Keratinocyte (primary cell): Measurements from ENCODE around the gene TMOD3. TPM values are rescaled to one million over a fixed set of nuclear protein-coding genes. Genes with fewer than 3 reads are reported as not detected.

Source experiments
- DNase-seq: peaks from one replicate; pipeline ENCODE4 v3.0.0-alpha.2; 2011; ENCODE audit warnings: low read depth, missing footprints, low spot score
- FAIRE-seq: peaks from 2 replicates; lab custom pipeline; 2011; peaks lifted over from hg19 to GRCh38; lab: Jason Lieb, UNC
- H2AFZ ChIP-seq: 2 replicates; pipeline ENCODE4 v1.6.0; 2012; ENCODE audit warnings: low read length, control low read depth, inconsistent platforms; ENCODE audit not compliant: control insufficient read depth
- H3K27ac ChIP-seq: 2 replicates; pipeline ENCODE4 v1.5.1; 2011; ENCODE audit warnings: low read length; ENCODE audit not compliant: control insufficient read depth, insufficient read depth
- H3K27me3 ChIP-seq: 3 replicates; pipeline ENCODE4 v1.6.0; 2011; ENCODE audit warnings: low read length; ENCODE audit not compliant: control insufficient read depth, insufficient read depth; ENCODE audit errors: extremely low read depth
- H3K36me3 ChIP-seq, 2 experiments: 2 replicates in 1 of 2; 3 replicates in 1 of 2; pipeline ENCODE4 v1.5.1; 2011; ENCODE audit warnings: low read length in 2 of 2, mild to moderate bottlenecking in 1 of 2; ENCODE audit not compliant: control insufficient read depth in 2 of 2, insufficient read depth in 2 of 2; ENCODE audit errors: extremely low read depth in 1 of 2
- H3K4me1 ChIP-seq: 3 replicates; pipeline ENCODE4 v1.5.1; 2011; ENCODE audit warnings: low read length; ENCODE audit not compliant: control insufficient read depth, insufficient read depth; ENCODE audit errors: extremely low read depth
- H3K4me2 ChIP-seq: 3 replicates; pipeline ENCODE4 v1.6.0; 2011; ENCODE audit warnings: low read depth, low read length; ENCODE audit not compliant: control insufficient read depth, insufficient read depth; ENCODE audit errors: extremely low read depth
- H3K4me3 ChIP-seq, 3 experiments: fragments of 200-600 bp in 1 of 3; sonication (generic) in 1 of 3; 2 replicates in 2 of 3; 3 replicates in 1 of 3; pipeline ENCODE4 v1.5.1; 2011 to 2016; ENCODE audit warnings: low read length in 3 of 3, mild to moderate bottlenecking in 3 of 3, control low read depth in 2 of 3, inconsistent platforms in 1 of 3, low read depth in 1 of 3, mixed read lengths in 1 of 3, mixed run types in 1 of 3, moderate library complexity in 1 of 3; ENCODE audit not compliant: control insufficient read depth in 2 of 3, insufficient read depth in 2 of 3; ENCODE audit errors: extremely low read depth in 1 of 3
- H3K79me2 ChIP-seq: 2 replicates; pipeline ENCODE4 v1.6.0; 2012; ENCODE audit warnings: low read length; ENCODE audit not compliant: control insufficient read depth, insufficient read depth
- H3K9ac ChIP-seq: 3 replicates; pipeline ENCODE4 v1.6.0; 2011; ENCODE audit warnings: low read length; ENCODE audit not compliant: control insufficient read depth, insufficient read depth; ENCODE audit errors: extremely low read depth
- H3K9me1 ChIP-seq: 3 replicates; pipeline ENCODE4 v1.6.0; 2011; ENCODE audit warnings: low read length; ENCODE audit not compliant: control insufficient read depth, insufficient read depth; ENCODE audit errors: extremely low read depth
- H3K9me3 ChIP-seq: 2 replicates; pipeline ENCODE4 v1.5.1; 2012; ENCODE audit warnings: low read depth, low read length; ENCODE audit not compliant: control insufficient read depth
- H4K20me1 ChIP-seq: 3 replicates; pipeline ENCODE4 v1.6.0; 2011; ENCODE audit warnings: low read length; ENCODE audit not compliant: control insufficient read depth, insufficient read depth; ENCODE audit errors: extremely low read depth
- EZH2 ChIP-seq: IDR thresholded peaks from one replicate; pipeline ENCODE4 v1.6.1; 2012; ENCODE audit warnings: inconsistent platforms, mild to moderate bottlenecking, low read length, moderate library complexity
- dilution Hi-C: fragments of 300-500 bp; cut with MboI; formaldehyde crosslinking; loops from one replicate; pipeline ENCODE4 v1.7.0; 2020; ENCODE audit warnings: low sequenced_read_pairs; ENCODE audit not compliant: extremely low pct_ligation_motif_present
- polyA plus RNA-seq, 5 experiments: library from polyadenylated mRNA; depleted of rRNA in 3 of 5; stranded (reverse) in 3 of 5; stranded (forward) in 1 of 5; unstranded in 1 of 5; fragments of >200 nt; gene quantifications; 1 replicate in 1 of 5; 2 replicates in 3 of 5; 3 replicates in 1 of 5; pipeline versions ENCODE4 v1.2.1 to v1.2.3, GENCODE V29; 2011 to 2012; ENCODE audit warnings: missing spikeins in 2 of 5, low read depth in 1 of 5, low replicate concordance in 1 of 5
- TF ChIP-seq, protein P1 (sequence below), 3 experiments: IDR thresholded peaks in 1 of 3; conservative IDR thresholded peaks in 1 of 3; optimal IDR thresholded peaks in 1 of 3; 2 replicates in 2 of 3; 3 replicates in 1 of 3; pipeline versions ENCODE3 to v1.5.1; 2011; ENCODE audit warnings: low read length in 3 of 3, mild to moderate bottlenecking in 3 of 3, moderate library complexity in 2 of 3, control low read depth in 1 of 3, inconsistent platforms in 1 of 3; ENCODE audit not compliant: insufficient read depth in 2 of 3; ENCODE audit errors: extremely low read depth in 1 of 3

TMOD3 gene
- polyA plus RNA-seq, 1 donor (not counting 4 experiments of a cell fraction or from before 2014, with no cell fraction given), result 100 TPM

DNA sequence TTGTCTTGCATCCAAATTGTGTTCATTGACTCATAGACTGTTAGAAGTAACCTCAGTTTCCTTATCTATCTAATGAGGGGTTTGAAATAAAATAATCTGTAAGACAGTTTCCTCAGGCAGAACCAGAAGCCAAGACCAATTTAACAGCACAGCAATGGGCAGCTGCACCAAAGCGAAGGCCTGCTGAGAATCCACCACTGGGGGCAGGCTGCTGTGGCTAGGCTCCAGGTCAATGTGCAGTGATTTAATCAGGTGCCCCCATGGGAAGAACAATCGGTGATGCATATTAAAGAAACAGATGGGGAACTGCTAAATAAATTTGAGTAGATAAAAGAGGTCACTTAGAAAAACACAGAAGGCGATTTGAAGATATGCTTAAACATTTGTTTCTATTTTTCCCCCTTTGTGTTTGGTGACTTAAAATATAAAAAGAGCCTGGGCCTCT lies 28.0 kb upstream of the TMOD3 start:
- FAIRE-seq, result no peak
- no peak overlapping the region for H3K4me2 ChIP-seq
- peaks cover 0 to 2% of the 10 kb centered on the region in 2 experiments for H3K36me3 ChIP-seq
- no peaks in the 10 kb centered on the region for H3K9me1 ChIP-seq
- no peaks in the 10 kb centered on the region for H3K9me3 ChIP-seq
- dilution Hi-C loops, result no loop called here
- H2AFZ ChIP-seq, result no peak overlapping the region
- TF ChIP-seq, protein P1, sequence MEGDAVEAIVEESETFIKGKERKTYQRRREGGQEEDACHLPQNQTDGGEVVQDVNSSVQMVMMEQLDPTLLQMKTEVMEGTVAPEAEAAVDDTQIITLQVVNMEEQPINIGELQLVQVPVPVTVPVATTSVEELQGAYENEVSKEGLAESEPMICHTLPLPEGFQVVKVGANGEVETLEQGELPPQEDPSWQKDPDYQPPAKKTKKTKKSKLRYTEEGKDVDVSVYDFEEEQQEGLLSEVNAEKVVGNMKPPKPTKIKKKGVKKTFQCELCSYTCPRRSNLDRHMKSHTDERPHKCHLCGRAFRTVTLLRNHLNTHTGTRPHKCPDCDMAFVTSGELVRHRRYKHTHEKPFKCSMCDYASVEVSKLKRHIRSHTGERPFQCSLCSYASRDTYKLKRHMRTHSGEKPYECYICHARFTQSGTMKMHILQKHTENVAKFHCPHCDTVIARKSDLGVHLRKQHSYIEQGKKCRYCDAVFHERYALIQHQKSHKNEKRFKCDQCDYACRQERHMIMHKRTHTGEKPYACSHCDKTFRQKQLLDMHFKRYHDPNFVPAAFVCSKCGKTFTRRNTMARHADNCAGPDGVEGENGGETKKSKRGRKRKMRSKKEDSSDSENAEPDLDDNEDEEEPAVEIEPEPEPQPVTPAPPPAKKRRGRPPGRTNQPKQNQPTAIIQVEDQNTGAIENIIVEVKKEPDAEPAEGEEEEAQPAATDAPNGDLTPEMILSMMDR (optimal IDR thresholded peaks at IDR 0.05 in 1 of 3, IDR thresholded peaks at IDR 0.05 in 1 of 3, conservative IDR thresholded peaks at IDR 0.05 in 1 of 3; ENCODE audit: extremely low read depth in 1 of 3, insufficient read depth in 2 of 3, low read length in 3 of 3), result peak; percentile 61 to 66 (median 66)
- no peak for TF ChIP-seq EZH2
- H3K79me2 ChIP-seq, result no peaks in the 10 kb centered on the region
- DNase-seq, result no peak
- H3K4me3 ChIP-seq, result no peak overlapping the region
- no peaks in the 10 kb centered on the region for H4K20me1 ChIP-seq
- peaks cover 2% of the 10 kb centered on the region for H3K4me1 ChIP-seq
- H3K9ac ChIP-seq, result no peak overlapping the region
- no peaks in the 10 kb centered on the region for H3K27me3 ChIP-seq
- H3K27ac ChIP-seq, result no peak overlapping the region

- no peak for FAIRE-seq
- no peak overlapping the region for H3K9ac ChIP-seq
- no peaks in the 10 kb centered on the region for H3K9me1 ChIP-seq
- H3K36me3 ChIP-seq, result peaks cover 0 to 2% of the 10 kb centered on the region in 2 experiments
- TF ChIP-seq, protein P1 (optimal IDR thresholded peaks at IDR 0.05 in 1 of 3, IDR thresholded peaks at IDR 0.05 in 1 of 3, conservative IDR thresholded peaks at IDR 0.05 in 1 of 3; ENCODE audit: extremely low read depth in 1 of 3, insufficient read depth in 2 of 3, low read length in 3 of 3), result no peak
- no peak for TF ChIP-seq EZH2
- dilution Hi-C loops, result no loop called here
- no peaks in the 10 kb centered on the region for H3K9me3 ChIP-seq
- H3K27ac ChIP-seq, result no peak overlapping the region
- no peak overlapping the region for H2AFZ ChIP-seq
- no peaks in the 10 kb centered on the region for H4K20me1 ChIP-seq
- no peak overlapping the region for H3K4me2 ChIP-seq
- no peak overlapping the region for H3K4me3 ChIP-seq
- H3K79me2 ChIP-seq, result no peaks in the 10 kb centered on the region
- H3K27me3 ChIP-seq, result no peaks in the 10 kb centered on the region
- no peak for DNase-seq
- H3K4me1 ChIP-seq, result peaks cover 2% of the 10 kb centered on the region
These were observed 26.9 kb upstream of the TMOD3 start for GRCh38 chr15:51802593-51802992.
